ENCODE results near the gene GLRA3. TPM values are rescaled to one million over a fixed set of nuclear protein-coding genes. Genes with fewer than 3 reads are reported as not detected.

The GLRA3 gene
- total RNA-seq, 1 donor from 2014 or later, result not detected

DNA sequence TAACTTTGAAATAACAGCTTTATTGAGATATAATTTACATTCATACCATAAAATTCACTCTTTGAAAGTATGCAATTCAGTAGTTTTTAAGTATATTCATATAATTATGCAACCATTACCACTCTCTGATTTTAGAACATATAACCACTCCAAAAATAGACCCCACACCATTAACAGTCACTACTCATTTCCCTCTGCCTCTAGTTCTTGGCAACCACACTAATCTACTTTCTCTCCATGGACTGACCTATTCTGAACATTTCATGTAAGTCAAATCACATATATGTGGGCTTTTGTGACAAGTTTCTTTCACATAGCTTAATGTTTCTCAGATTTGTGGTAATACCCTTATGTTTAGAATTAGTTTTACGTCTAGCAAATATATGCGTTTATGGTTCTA, 19.5 kb upstream of the GLRA3 start:
- Mint-ChIP-seq H3K4me3 (ENCODE audit: unreplicated experiment) (no peak overlapping the region), H3K36me3 (ENCODE audit: unreplicated experiment) (no peaks in the 10 kb centered on the region), H3K27ac (ENCODE audit: unreplicated experiment) (no peak overlapping the region), H3K4me1 (ENCODE audit: unreplicated experiment) (peaks cover 3% of the 10 kb centered on the region), H3K9me3 (ENCODE audit: unreplicated experiment) (no peaks in the 10 kb centered on the region), H3K27me3 (ENCODE audit: unreplicated experiment) (peaks cover 44% of the 10 kb centered on the region)
- DNase-seq (ENCODE audit: extremely low spot score, unreplicated experiment), result no peak
- TF ChIP-seq, protein P1, sequence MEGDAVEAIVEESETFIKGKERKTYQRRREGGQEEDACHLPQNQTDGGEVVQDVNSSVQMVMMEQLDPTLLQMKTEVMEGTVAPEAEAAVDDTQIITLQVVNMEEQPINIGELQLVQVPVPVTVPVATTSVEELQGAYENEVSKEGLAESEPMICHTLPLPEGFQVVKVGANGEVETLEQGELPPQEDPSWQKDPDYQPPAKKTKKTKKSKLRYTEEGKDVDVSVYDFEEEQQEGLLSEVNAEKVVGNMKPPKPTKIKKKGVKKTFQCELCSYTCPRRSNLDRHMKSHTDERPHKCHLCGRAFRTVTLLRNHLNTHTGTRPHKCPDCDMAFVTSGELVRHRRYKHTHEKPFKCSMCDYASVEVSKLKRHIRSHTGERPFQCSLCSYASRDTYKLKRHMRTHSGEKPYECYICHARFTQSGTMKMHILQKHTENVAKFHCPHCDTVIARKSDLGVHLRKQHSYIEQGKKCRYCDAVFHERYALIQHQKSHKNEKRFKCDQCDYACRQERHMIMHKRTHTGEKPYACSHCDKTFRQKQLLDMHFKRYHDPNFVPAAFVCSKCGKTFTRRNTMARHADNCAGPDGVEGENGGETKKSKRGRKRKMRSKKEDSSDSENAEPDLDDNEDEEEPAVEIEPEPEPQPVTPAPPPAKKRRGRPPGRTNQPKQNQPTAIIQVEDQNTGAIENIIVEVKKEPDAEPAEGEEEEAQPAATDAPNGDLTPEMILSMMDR (IDR thresholded peaks at IDR 0.05), result no peak

DNA sequence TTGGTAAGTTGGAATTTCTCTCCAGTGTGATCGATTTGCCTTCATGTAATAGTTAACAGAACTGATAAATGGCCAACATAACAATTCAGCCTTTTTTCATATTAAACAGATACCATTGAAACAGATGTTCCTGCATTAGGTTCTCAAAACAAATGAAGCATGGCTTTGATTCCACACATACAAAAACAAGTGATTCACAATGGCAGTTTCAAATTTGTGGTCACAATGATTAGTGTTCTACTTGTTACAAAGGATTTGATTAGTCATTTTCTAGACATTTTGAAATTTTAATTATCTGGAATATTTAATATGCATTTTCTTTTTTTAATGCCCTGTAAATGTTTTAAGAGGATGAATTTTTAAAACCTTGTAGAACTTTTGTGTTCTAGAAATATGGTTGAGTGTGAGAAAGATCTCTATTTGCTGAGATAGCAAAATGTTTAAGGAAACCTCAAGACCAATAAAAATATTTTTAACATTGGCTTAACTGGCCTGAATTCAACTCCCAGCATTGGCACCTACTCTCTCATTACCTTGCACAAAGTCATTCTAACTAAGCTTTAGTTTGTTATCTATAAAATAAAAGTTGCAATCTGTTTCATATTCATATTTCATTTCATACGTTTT, 18.9 kb upstream of the GLRA3 start:
- Mint-ChIP-seq H3K9me3 (ENCODE audit: unreplicated experiment) (no peaks in the 10 kb centered on the region), H3K27ac (ENCODE audit: unreplicated experiment) (no peak overlapping the region), H3K4me3 (ENCODE audit: unreplicated experiment) (no peak overlapping the region), H3K4me1 (ENCODE audit: unreplicated experiment) (peaks cover 3% of the 10 kb centered on the region), H3K27me3 (ENCODE audit: unreplicated experiment) (peaks cover 42% of the 10 kb centered on the region), H3K36me3 (ENCODE audit: unreplicated experiment) (no peaks in the 10 kb centered on the region)
- TF ChIP-seq, protein P1 (IDR thresholded peaks at IDR 0.05), result no peak
- no peak for DNase-seq (ENCODE audit: extremely low spot score, unreplicated experiment)

DNA sequence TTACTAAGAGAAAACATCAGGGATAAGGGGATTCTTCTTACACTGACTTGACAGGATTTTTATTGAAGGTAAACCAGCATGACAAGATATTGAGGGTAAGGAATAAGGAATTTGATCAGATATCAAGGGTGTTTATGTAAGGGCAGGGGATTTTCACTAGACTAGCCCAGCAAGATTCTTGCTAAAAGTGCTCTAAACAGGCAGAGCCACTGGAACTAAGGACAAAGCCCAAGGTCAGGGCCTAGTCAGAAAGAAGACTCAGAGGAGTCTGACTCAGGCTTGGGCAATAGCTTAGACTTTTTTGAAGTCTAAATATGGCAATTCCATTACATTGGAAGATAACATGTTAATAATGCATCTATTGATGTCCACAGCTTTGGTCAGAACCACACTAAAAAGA, 6.5 kb upstream of the GLRA3 start:
- peaks cover 5% of the 10 kb centered on the region for H3K9me3 Mint-ChIP-seq (ENCODE audit: unreplicated experiment)

DNA sequence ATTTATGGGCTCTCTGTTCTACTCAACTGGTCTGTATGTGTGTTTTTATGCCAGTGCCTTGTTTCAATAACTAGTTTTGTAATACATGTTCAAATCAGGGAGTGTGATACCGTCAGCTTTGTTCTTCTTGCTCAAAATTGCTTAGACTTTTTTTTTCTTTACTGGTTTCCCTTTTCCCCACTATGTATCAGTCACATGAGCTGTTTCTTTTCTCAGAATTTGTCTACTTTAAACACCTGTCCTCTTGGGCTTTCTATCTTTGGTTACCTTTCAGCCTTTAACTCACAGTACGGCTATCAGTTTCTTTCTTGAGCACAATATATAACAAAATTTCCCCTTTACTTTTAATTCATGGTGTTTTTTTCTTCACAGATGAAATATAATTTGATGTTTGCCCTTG, 5.4 kb upstream of the GLRA3 start:
- no peak overlapping the region for H3K27ac Mint-ChIP-seq (ENCODE audit: unreplicated experiment)

More for the DNA sequence above, 6.5 kb upstream of the GLRA3 start:
- Mint-ChIP-seq H3K27ac (ENCODE audit: unreplicated experiment) (no peak overlapping the region), H3K4me3 (ENCODE audit: unreplicated experiment) (no peak overlapping the region), H3K36me3 (ENCODE audit: unreplicated experiment) (no peaks in the 10 kb centered on the region), H3K27me3 (ENCODE audit: unreplicated experiment) (peaks cover 34% of the 10 kb centered on the region), H3K4me1 (ENCODE audit: unreplicated experiment) (no peaks in the 10 kb centered on the region)
- no peak for DNase-seq (ENCODE audit: extremely low spot score, unreplicated experiment)
- TF ChIP-seq, protein P1 (IDR thresholded peaks at IDR 0.05), result no peak

DNA sequence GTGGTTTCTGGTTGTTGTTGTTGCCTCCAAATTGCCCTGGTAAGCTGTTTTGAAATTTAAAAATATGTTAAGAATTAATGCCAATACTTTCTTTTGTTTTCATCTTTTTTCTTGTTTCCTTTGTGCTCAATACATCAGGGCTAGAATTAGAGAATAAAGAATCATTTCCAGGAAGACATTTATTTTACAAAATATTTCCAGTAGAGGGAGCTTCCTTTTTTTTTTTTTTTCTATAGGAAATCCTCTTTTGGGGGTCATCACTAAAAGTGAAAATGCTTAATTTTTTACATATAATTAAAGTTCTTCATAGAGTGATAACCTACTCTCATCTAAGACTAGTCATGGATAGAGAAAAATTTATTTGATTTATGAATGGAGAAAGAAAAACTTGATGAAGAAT, 2.4 kb downstream of the GLRA3 start:
- no peak overlapping the region for H3K4me3 Mint-ChIP-seq (ENCODE audit: unreplicated experiment)
- no peaks in the 10 kb centered on the region for H3K9me3 Mint-ChIP-seq (ENCODE audit: unreplicated experiment)
- peaks cover 28% of the 10 kb centered on the region for H3K27me3 Mint-ChIP-seq (ENCODE audit: unreplicated experiment)
- TF ChIP-seq, protein P1 (IDR thresholded peaks at IDR 0.05), result peak; percentile 36
- peaks cover 12% of the 10 kb centered on the region for H3K4me1 Mint-ChIP-seq (ENCODE audit: unreplicated experiment)
- H3K27ac Mint-ChIP-seq (ENCODE audit: unreplicated experiment), result no peak overlapping the region
- no peak for DNase-seq (ENCODE audit: extremely low spot score, unreplicated experiment)
- no peaks in the 10 kb centered on the region for H3K36me3 Mint-ChIP-seq (ENCODE audit: unreplicated experiment)

More for the DNA sequence above, 5.4 kb upstream of the GLRA3 start:
- H3K4me3 Mint-ChIP-seq (ENCODE audit: unreplicated experiment), result no peak overlapping the region
- H3K36me3 Mint-ChIP-seq (ENCODE audit: unreplicated experiment), result no peaks in the 10 kb centered on the region
- no peak for DNase-seq (ENCODE audit: extremely low spot score, unreplicated experiment)
- peaks cover 42% of the 10 kb centered on the region for H3K27me3 Mint-ChIP-seq (ENCODE audit: unreplicated experiment)
- TF ChIP-seq, protein P1 (IDR thresholded peaks at IDR 0.05), result no peak
- H3K9me3 Mint-ChIP-seq (ENCODE audit: unreplicated experiment), result no peaks in the 10 kb centered on the region
- peaks cover 4% of the 10 kb centered on the region for H3K4me1 Mint-ChIP-seq (ENCODE audit: unreplicated experiment)

All from osteocyte (in vitro differentiated cells).